ENCODE data around the gene TPSB2.

DNA sequence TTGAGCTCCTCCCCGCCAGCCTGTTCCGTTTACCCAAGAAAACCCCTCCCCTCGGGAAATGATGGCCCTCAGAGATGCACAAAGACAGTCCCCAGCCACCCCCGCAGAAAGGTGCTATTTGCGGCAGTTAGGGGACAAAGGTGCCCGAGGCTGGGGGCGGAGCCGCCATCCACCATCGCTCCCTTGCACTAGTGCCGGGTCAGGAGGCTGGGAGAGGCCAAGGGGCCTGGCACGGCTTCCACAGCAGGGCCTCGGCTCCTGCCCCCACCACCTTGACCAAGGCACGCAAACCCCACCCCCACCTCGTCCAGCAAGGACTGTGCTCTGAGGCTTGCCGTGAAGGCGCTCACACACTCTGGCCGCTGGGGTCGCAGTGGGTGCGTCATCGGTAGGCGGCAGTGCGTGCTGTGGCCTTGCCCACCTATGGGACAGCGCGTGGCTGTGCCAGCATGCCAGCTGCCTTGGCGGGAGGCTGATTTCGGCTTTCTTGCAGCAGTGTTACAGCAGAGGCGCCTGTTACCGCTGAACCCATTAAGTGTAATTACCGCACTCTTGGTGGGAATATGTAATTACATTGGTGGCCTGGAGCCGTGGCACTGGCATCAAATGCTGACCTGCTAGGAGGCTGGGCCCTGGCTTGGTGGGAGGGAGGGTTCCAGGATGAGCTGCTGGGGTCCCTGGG, 36.7 kb downstream of the TPSB2 start:
- TF ChIP-seq CTCF (conservative IDR thresholded peaks at IDR 0.05; ENCODE audit: low read depth, low read length): no peak
- no peak for TF ChIP-seq EZH2phosphoT487 (IDR thresholded peaks at IDR 0.05; ENCODE audit: borderline replicate concordance, low read length)
- TF ChIP-seq EZH2 (IDR thresholded peaks at IDR 0.05; ENCODE audit: low read length, unreplicated experiment): no peak
